HFFc6 (cell line): Measurements from ENCODE around the gene FNDC3B. TPM values are rescaled to one million over a fixed set of nuclear protein-coding genes. Genes with fewer than 3 reads are reported as not detected.
"Not testable (repeated sequence)": the region's sequence is repeated elsewhere in the genome, so short reads cannot be mapped to it uniquely, and the experiment has no call there.

Experiments used
- DNase-seq: peaks from one replicate; pipeline ENCODE4 v3.0.0-alpha.2; 2018
- H3K27ac Mint-ChIP-seq: 2 replicates; pipeline ENCODE4 v1.8.0; 2020; ENCODE audit warnings: mild to moderate bottlenecking, mixed read lengths
- H3K27me3 Mint-ChIP-seq: 2 replicates; pipeline ENCODE4 v1.8.0; 2021; ENCODE audit warnings: mild to moderate bottlenecking, moderate library complexity, mixed read lengths; ENCODE audit not compliant: insufficient read depth
- H3K36me3 Mint-ChIP-seq: 2 replicates; pipeline ENCODE4 v1.8.0; 2021; ENCODE audit warnings: low read depth, mixed read lengths
- H3K4me1 Mint-ChIP-seq: 2 replicates; pipeline ENCODE4 v1.8.0; 2020; ENCODE audit warnings: low read depth, mixed read lengths
- H3K4me3 Mint-ChIP-seq: 2 replicates; pipeline ENCODE4 v1.8.0; 2020; ENCODE audit warnings: mild to moderate bottlenecking, moderate library complexity, mixed read lengths
- H3K9me3 Mint-ChIP-seq: 2 replicates; pipeline ENCODE4 v1.8.0; 2020; ENCODE audit warnings: mild to moderate bottlenecking, mixed read lengths
- CTCF ChIP-seq: fragments of 200-600 bp; sonication (generic); IDR thresholded peaks from 2 replicates; pipeline ENCODE4 v1.5.0; 2021; ENCODE audit warnings: antibody characterized with exemption, mild to moderate bottlenecking
- total RNA-seq, 6 experiments: library from RNA; stranded (reverse); fragmentation: NEBNext Ultra II Directional; extraction: Animal tissue kit (Norgen Biotek cat#: 25700); gene quantifications; 2 replicates in 1 of 6; 3 replicates in 5 of 6; pipeline ENCODE4 v1.2.3, GENCODE V29; 2021

The FNDC3B gene
- total RNA-seq, 6 experiments from 2014 or later = 133 to 192 (median 155) TPM

GRCh38 chr3:172089250-172089649 is 49.9 kb downstream of the FNDC3B start:
- no peak overlapping the region; the same call in 1 of the 2 replicates for H3K27ac Mint-ChIP-seq
- H3K36me3 Mint-ChIP-seq = peaks cover 18% of the 10 kb centered on the region
- no peak overlapping the region for H3K4me3 Mint-ChIP-seq

DNA sequence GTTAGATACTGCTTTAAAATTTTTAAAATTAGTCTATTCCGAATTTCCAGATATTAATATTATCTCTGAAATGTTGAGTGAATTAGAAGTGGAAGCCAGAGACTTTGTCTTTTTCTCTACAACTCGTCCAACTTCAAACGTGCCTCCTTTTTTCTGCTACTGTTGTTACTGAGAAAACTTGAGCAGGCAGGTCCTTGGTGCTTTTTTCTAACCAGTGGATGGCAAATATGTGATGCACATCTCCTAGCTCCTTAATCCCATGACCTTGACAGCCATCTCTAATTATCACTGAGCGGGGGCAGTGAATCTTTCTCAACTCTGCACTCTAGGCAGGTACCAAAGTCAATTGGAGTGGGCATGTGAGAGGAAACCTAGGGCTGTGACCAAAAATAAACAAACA is 50.7 kb downstream of the FNDC3B start:
- Mint-ChIP-seq H3K9me3 (no peaks in the 10 kb centered on the region), H3K4me1 (peaks cover 75% of the 10 kb centered on the region), H3K27ac (peak overlapping the region; percentile 7; the same call in 1 of the 2 replicates), H3K4me3 (no peak overlapping the region), H3K27me3 (peaks cover 2% of the 10 kb centered on the region; the same call in 1 of the 2 replicates), H3K36me3 (peaks cover 11% of the 10 kb centered on the region)
- no peak for DNase-seq
- no peak for TF ChIP-seq CTCF

More at GRCh38 chr3:172089250-172089649, 49.9 kb downstream of the FNDC3B start:
- TF ChIP-seq CTCF = no peak
- H3K27me3 Mint-ChIP-seq = peaks cover 2% of the 10 kb centered on the region; the same call in 1 of the 2 replicates
- H3K9me3 Mint-ChIP-seq = no peaks in the 10 kb centered on the region
- DNase-seq = no peak
- H3K4me1 Mint-ChIP-seq = peaks cover 75% of the 10 kb centered on the region

DNA sequence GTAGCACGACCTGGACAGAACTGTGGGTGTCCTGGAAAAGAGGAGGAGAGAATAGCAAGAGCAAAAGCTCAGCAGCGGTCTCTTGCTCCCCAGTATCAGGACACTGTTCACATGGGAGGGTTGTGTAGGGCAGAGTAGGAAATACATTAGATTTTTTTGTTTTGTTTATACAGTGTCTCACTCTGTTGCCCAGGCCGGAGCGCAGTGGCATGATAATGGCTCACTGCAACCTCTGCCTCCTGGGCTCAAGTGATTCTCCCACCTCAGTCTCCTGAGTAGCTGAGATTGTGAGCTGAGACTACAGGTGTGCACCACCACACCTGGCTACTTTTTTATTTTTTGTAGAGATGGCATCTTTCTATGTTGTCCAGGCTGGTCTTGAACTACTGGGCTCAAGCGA is 53.3 kb downstream of the FNDC3B start:
- Mint-ChIP-seq H3K36me3 (peaks cover 3% of the 10 kb centered on the region; the same call in 1 of the 2 replicates), H3K4me3 (no peak overlapping the region), H3K4me1 (peaks cover 76% of the 10 kb centered on the region), H3K27me3 (peaks cover 2% of the 10 kb centered on the region; the same call in 1 of the 2 replicates), H3K27ac (peak overlapping the region; percentile 11; the same call in 1 of the 2 replicates), H3K9me3 (no peaks in the 10 kb centered on the region)
- TF ChIP-seq CTCF = no peak
- DNase-seq = no peak

DNA sequence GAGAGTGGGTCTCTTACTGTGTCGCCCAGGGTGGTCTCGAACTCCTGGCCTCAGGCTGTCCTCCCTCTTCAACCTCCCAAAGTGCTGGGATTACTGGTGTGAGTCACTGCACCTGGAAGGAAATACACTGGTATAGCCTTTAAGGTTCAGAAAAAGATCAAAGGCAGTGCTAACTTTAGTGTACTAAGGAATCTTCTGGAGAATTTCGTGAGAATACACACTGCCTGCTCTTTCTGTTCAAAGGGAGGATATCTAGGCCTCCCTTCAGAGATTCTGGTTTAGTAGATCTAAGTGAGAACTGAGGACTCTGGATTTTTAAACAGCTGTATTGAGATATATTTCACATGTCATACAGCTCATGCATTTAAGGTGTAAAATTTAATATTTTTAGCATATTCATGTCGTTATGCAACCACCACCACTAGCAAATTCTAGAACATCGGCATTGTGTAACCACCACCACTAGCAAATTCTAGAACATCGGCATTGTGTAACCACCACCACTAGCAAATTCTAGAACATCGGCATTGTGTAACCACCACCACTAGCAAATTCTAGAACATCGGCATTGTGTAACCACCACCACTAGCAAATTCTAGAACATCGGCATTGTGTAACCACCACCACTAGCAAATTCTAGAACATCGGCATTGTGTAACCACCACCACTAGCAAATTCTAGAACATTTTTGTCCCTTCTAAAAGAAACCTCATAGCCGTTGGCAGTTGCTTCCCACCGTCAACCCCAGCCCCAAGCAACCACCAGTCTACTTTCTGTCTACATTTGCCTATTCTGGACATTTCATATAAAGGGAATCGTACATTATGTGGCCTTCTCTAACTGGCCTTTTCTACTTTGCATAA is 54.4 kb downstream of the FNDC3B start:
- not testable (repeated sequence) for DNase-seq, H3K9me3 Mint-ChIP-seq, H3K4me3 Mint-ChIP-seq, H3K27me3 Mint-ChIP-seq, H3K27ac Mint-ChIP-seq, H3K36me3 Mint-ChIP-seq
- peaks cover 79% of the 10 kb centered on the region for H3K4me1 Mint-ChIP-seq

DNA sequence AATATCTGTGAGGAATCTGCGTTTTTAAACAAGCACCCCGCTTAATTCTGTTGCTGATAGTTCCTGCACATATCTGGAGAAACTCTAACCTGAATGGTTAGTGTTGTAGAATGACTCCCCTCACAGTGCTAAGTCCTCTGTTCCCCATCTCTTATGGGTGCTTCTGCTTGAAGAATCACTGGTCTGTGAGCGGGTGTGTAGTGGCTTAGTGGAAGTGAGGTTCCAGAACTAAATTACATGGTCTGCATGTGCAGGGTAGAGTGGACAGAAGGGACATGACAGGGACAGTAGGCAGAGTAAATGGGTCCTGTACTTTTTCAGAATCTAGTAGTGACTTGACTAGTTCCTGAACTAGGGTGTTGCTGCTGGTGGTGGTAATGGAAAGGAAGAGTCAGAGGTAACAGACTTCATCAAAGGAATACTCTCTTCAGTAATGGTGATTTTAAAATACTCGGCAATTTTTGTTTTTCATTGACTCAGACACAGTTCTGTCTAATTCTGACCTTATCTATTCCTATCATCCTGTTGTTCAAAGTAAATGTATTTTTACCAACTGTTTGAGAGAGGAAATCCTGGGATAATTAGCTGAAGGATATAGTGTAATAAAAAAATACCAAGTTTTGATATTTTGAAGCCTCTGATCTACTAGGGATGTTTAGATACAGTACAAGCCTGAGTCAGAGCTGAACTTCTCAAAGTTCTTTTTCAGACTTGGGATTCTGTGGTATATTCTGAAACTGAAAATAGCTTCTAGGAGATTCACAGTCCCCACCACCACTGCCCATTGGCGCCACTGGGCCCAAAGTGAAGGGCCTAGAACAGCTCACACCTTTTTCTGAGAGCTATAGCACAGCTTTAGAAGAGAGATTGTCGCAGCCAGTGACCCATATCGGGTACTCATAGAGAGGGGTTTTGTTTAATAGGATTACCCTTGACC is 55.5 kb downstream of the FNDC3B start:
- Mint-ChIP-seq H3K9me3 (no peaks in the 10 kb centered on the region), H3K4me3 (no peak overlapping the region; the same call in 1 of the 2 replicates), H3K27ac (peak overlapping the region; percentile 51), H3K36me3 (peaks cover 10% of the 10 kb centered on the region), H3K4me1 (peaks cover 82% of the 10 kb centered on the region), H3K27me3 (no peaks in the 10 kb centered on the region)
- TF ChIP-seq CTCF = peak; percentile 34; the same call in 1 of the 2 replicates
- DNase-seq = no peak
